Activated T-cell treated with anti-CD3 and anti-CD28 coated beads, Interleukin-2, amount 50 U/mL, for 24 hours (primary cell): ENCODE results near the gene TENM3.

ENCODE experiments used
- DNase-seq: peaks from one replicate; pipeline ENCODE4 v3.0.0-alpha.2; 2020
- H3K27ac Mint-ChIP-seq: 2 replicates; pipeline ENCODE4 v1.8.0; 2020; ENCODE audit warnings: mild to moderate bottlenecking, mixed read lengths
- H3K27me3 Mint-ChIP-seq: 2 replicates; pipeline ENCODE4 v1.8.0; 2020; ENCODE audit warnings: mixed read lengths
- H3K36me3 Mint-ChIP-seq: 2 replicates; pipeline ENCODE4 v1.8.0; 2020; ENCODE audit warnings: low read depth, mixed read lengths
- H3K4me1 Mint-ChIP-seq: 2 replicates; pipeline ENCODE4 v1.8.0; 2020; ENCODE audit warnings: low read depth, mixed read lengths
- H3K4me3 Mint-ChIP-seq: 2 replicates; pipeline ENCODE4 v1.8.0; 2020; ENCODE audit warnings: mild to moderate bottlenecking, moderate library complexity, mixed read lengths
- H3K9me3 Mint-ChIP-seq: 2 replicates; pipeline ENCODE4 v1.8.0; 2020; ENCODE audit warnings: mixed read lengths

The TENM3 gene

GRCh38 chr4:182536221-182536811, 293.1 kb downstream of the TENM3 start:
- no peaks in the 10 kb centered on the region for H3K36me3 Mint-ChIP-seq
- H3K9me3 Mint-ChIP-seq = no peaks in the 10 kb centered on the region
- no peak overlapping the region for H3K4me3 Mint-ChIP-seq
- no peaks in the 10 kb centered on the region for H3K4me1 Mint-ChIP-seq
- H3K27ac Mint-ChIP-seq = no peak overlapping the region
- H3K27me3 Mint-ChIP-seq = no peaks in the 10 kb centered on the region
- no peak for DNase-seq

GRCh38 chr4:182537031-182537795, 294.0 kb downstream of the TENM3 start:
- no peak for DNase-seq
- H3K4me3 Mint-ChIP-seq = no peak overlapping the region
- no peaks in the 10 kb centered on the region for H3K4me1 Mint-ChIP-seq
- H3K36me3 Mint-ChIP-seq = no peaks in the 10 kb centered on the region
- H3K27ac Mint-ChIP-seq = no peak overlapping the region
- no peaks in the 10 kb centered on the region for H3K9me3 Mint-ChIP-seq
- no peaks in the 10 kb centered on the region for H3K27me3 Mint-ChIP-seq

GRCh38 chr4:182538031-182538430, 294.8 kb downstream of the TENM3 start:
- Mint-ChIP-seq H3K36me3 (no peaks in the 10 kb centered on the region), H3K27ac (no peak overlapping the region), H3K27me3 (no peaks in the 10 kb centered on the region), H3K4me3 (no peak overlapping the region), H3K9me3 (no peaks in the 10 kb centered on the region), H3K4me1 (no peaks in the 10 kb centered on the region)
- DNase-seq = no peak

- Mint-ChIP-seq H3K36me3 (no peaks in the 10 kb centered on the region), H3K9me3 (no peaks in the 10 kb centered on the region), H3K4me1 (no peaks in the 10 kb centered on the region), H3K27me3 (peaks cover under 1% of the 10 kb centered on the region), H3K27ac (no peak overlapping the region), H3K4me3 (no peak overlapping the region)
- no peak for DNase-seq
Measured at GRCh38 chr4:182540496-182540895, 297.3 kb downstream of the TENM3 start.

- Mint-ChIP-seq H3K4me1 (no peaks in the 10 kb centered on the region), H3K36me3 (no peaks in the 10 kb centered on the region), H3K27ac (no peak overlapping the region), H3K27me3 (peaks cover 42% of the 10 kb centered on the region), H3K9me3 (no peaks in the 10 kb centered on the region), H3K4me3 (no peak overlapping the region)
- DNase-seq = no peak
Measured at GRCh38 chr4:182547435-182547834, 304.2 kb downstream of the TENM3 start.

- Mint-ChIP-seq H3K27me3 (peaks cover 42% of the 10 kb centered on the region), H3K9me3 (no peaks in the 10 kb centered on the region), H3K36me3 (no peaks in the 10 kb centered on the region), H3K4me1 (no peaks in the 10 kb centered on the region), H3K4me3 (no peak overlapping the region), H3K27ac (no peak overlapping the region)
- DNase-seq = no peak
Measured at GRCh38 chr4:182548156-182548555, 305.0 kb downstream of the TENM3 start.

GRCh38 chr4:182549356-182549755, 306.2 kb downstream of the TENM3 start:
- no peak for DNase-seq
- Mint-ChIP-seq H3K9me3 (no peaks in the 10 kb centered on the region), H3K27me3 (peaks cover 51% of the 10 kb centered on the region), H3K27ac (no peak overlapping the region), H3K4me1 (no peaks in the 10 kb centered on the region), H3K4me3 (no peak overlapping the region), H3K36me3 (no peaks in the 10 kb centered on the region)

- H3K27me3 Mint-ChIP-seq = peaks cover 44% of the 10 kb centered on the region
- H3K4me1 Mint-ChIP-seq = no peaks in the 10 kb centered on the region
- H3K36me3 Mint-ChIP-seq = no peaks in the 10 kb centered on the region
- H3K4me3 Mint-ChIP-seq = no peak overlapping the region
- H3K9me3 Mint-ChIP-seq = no peaks in the 10 kb centered on the region
- no peak for DNase-seq
- H3K27ac Mint-ChIP-seq = no peak overlapping the region
Measured at GRCh38 chr4:182552948-182553347, 309.7 kb downstream of the TENM3 start.

- Mint-ChIP-seq H3K36me3 (no peaks in the 10 kb centered on the region), H3K27ac (no peak overlapping the region), H3K4me3 (no peak overlapping the region), H3K9me3 (no peaks in the 10 kb centered on the region), H3K4me1 (no peaks in the 10 kb centered on the region), H3K27me3 (peaks cover 44% of the 10 kb centered on the region)
- DNase-seq = no peak
Measured at GRCh38 chr4:182553653-182554052, 310.5 kb downstream of the TENM3 start.

- Mint-ChIP-seq H3K36me3 (no peaks in the 10 kb centered on the region), H3K9me3 (no peaks in the 10 kb centered on the region), H3K4me3 (no peak overlapping the region), H3K27me3 (peaks cover 33% of the 10 kb centered on the region), H3K4me1 (no peaks in the 10 kb centered on the region), H3K27ac (no peak overlapping the region)
- DNase-seq = no peak
Measured at GRCh38 chr4:182554736-182555135, 311.5 kb downstream of the TENM3 start.

GRCh38 chr4:182555997-182556418, 312.8 kb downstream of the TENM3 start:
- H3K4me1 Mint-ChIP-seq = no peaks in the 10 kb centered on the region
- H3K9me3 Mint-ChIP-seq = no peaks in the 10 kb centered on the region
- DNase-seq = no peak
- no peak overlapping the region for H3K27ac Mint-ChIP-seq
- no peaks in the 10 kb centered on the region for H3K36me3 Mint-ChIP-seq
- peaks cover 37% of the 10 kb centered on the region for H3K27me3 Mint-ChIP-seq
- H3K4me3 Mint-ChIP-seq = no peak overlapping the region

GRCh38 chr4:182556580-182556979, 313.4 kb downstream of the TENM3 start:
- no peak overlapping the region for H3K4me3 Mint-ChIP-seq
- H3K36me3 Mint-ChIP-seq = no peaks in the 10 kb centered on the region
- DNase-seq = no peak
- H3K27ac Mint-ChIP-seq = no peak overlapping the region
- no peaks in the 10 kb centered on the region for H3K4me1 Mint-ChIP-seq
- H3K27me3 Mint-ChIP-seq = peaks cover 34% of the 10 kb centered on the region
- no peaks in the 10 kb centered on the region for H3K9me3 Mint-ChIP-seq

GRCh38 chr4:182560358-182560757, 317.2 kb downstream of the TENM3 start:
- no peak overlapping the region for H3K4me3 Mint-ChIP-seq

GRCh38 chr4:182562350-182562749, 319.1 kb downstream of the TENM3 start:
- Mint-ChIP-seq H3K9me3 (no peaks in the 10 kb centered on the region), H3K27ac (no peak overlapping the region), H3K27me3 (peaks cover 45% of the 10 kb centered on the region)

More at GRCh38 chr4:182560358-182560757, 317.2 kb downstream of the TENM3 start:
- no peak for DNase-seq
- Mint-ChIP-seq H3K27me3 (peaks cover 40% of the 10 kb centered on the region), H3K4me1 (no peaks in the 10 kb centered on the region), H3K27ac (no peak overlapping the region), H3K9me3 (no peaks in the 10 kb centered on the region), H3K36me3 (no peaks in the 10 kb centered on the region)

GRCh38 chr4:182564724-182565369, 321.6 kb downstream of the TENM3 start:
- Mint-ChIP-seq H3K27me3 (peaks cover 46% of the 10 kb centered on the region), H3K9me3 (no peaks in the 10 kb centered on the region), H3K4me3 (no peak overlapping the region), H3K4me1 (no peaks in the 10 kb centered on the region), H3K27ac (no peak overlapping the region), H3K36me3 (no peaks in the 10 kb centered on the region)
- no peak for DNase-seq

More at GRCh38 chr4:182562350-182562749, 319.1 kb downstream of the TENM3 start:
- no peak for DNase-seq
- Mint-ChIP-seq H3K4me1 (no peaks in the 10 kb centered on the region), H3K4me3 (no peak overlapping the region), H3K36me3 (no peaks in the 10 kb centered on the region)
